Iris pigment epithelial cell (primary cell): Measurements from ENCODE around the gene ADGRB3.
"Not testable (repeated sequence)": the region's sequence is repeated elsewhere in the genome, so short reads cannot be mapped to it uniquely, and the experiment has no call there.

Experiments
- DNase-seq: peaks from one replicate; pipeline ENCODE4 v3.0.0-alpha.2; 2011; ENCODE audit warnings: low read depth

The ADGRB3 gene

DNA sequence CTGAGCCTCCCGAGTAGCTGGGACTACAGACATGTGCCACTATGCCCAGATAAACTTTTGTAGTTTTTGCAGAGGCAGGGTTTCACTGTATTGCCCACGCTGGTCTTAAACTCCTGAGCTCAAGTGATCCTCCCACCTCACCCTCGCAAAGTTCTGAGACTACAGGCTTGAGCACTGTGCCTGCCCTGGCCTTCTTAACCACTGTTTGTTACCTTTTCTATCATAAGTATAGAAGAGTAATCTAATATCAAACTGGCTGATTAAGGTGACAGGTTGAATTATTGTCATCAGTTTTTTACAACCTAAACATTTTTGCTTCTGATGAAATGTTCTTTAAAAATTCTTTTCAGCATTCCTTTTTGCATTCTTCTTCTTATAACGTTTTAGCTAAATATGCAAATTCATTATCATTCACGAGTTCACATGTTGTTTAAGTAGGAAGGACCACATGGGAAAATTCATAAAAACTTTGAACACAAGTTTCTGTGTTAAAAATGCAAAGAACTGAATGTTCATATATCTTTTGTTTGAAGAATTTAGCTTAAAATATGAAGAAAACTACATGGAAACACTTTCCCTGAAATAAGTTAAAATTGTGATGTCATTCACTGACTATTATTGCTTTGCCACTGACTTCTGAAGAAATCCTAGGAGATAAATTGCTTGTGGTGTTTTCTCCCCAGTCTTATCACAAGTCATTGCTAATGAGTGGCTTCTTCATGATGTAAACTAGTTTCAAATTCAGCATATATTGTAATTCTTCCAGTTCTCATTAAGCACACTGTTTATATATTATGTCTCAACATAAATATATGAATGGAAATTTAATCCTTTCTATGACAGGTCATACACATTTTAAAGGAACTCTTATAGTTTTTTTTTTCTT is 106.7 kb downstream of the ADGRB3 start:
- DNase-seq: no peak

DNA sequence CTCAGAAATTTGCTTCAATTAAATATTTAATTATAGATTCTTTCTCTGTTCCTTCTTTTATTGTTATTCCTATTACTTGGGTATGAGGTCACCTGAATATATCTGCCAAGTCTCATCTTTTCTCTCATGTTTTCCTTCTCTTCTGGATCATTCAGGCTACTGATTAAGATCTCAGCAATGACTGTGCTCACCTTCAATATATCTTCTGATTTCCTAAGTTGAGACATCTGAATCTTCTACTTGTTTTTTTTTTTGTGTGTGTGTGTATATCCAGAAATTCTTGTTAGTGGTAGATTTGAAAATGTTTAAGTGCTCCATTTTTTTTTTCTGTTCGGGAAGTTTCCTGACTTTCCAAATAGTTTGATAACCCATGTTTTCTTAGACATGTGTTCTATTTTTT is 108.0 kb downstream of the ADGRB3 start:
- no peak for DNase-seq

DNA sequence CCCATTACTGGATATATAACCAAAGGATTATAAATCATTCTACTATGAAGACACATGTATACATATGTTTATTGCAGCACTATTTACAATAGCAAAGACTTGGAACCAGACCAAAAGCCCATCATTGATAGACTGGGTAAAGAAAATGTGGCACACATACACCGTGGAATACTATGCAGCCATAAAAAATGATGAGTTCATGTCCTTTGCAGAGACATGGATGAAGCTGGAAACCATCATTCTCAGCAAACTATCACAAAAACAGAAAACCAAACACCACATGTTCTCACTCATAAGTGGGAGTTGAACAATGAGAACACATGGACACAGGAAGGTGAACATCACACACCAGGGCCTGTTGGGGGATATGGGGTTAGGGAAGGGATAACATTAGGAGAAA is 109.3 kb downstream of the ADGRB3 start:
- DNase-seq: not testable (repeated sequence)

DNA sequence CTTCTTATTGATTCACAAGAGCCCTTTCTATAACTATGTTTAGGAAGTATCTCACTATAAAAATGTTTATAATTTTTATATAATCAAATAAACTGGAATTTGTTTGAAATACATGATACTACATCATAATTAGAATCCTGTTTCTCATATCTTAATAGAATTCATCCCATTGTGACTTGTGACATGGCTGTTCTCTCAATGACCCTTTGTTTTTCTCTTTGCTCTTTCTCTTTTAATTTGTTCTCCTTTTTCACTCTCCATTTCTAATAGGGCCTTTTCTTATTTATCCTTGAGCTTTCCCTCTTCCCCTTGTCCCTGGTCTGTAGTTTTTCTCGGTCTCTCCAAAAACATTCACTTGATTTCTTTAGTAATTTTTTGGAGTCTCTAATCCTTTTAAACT is 111.3 kb downstream of the ADGRB3 start:
- DNase-seq: no peak

DNA sequence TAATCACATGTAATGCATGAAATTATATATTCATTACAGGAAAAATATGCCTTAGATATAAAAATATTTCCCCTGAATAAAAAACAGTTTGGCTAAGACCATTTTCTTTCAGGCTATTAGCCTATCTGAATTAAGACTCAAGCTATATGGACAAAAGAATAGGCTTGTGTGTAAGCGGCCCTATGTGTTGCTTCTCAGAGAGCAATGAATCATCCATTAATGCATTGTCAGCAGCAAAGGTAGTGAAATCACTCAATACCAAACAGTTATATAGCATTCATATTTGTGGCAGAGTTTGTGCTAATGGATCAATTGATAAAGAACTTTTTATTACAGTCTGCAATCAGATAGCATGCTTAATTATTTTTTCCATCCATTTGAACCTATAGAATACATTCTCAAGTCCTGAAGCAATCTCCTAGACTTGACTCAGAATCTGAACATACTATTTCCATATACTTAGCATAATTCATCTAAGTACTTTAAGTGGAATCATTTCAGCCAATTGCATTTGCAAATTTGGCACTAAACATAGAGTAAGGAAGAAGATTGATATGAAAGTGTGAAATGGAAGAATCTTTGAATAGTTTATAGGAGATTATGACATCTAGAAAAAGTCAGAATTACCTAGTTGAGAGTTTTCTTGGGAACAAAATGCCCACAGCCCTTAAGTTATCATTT is 112.2 kb downstream of the ADGRB3 start:
- DNase-seq: no peak

DNA sequence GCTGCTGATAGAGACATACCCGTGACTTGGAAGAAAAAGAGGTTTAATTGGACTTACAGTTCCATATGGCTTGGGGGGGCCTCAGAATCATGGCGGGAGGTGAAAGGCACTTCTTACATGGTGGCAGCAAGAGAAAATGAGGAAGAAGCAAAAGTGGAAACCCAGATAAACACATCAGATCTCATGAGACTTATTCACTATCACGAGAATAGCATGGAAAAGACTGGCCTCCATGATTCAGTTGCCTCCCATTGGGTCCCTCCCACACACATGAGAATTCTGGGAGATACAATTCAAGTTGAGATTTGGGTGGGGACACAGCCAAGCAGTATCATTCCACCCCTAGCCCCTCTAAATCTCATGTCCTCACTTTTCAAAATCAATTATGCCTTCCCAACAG is 112.8 kb downstream of the ADGRB3 start:
- DNase-seq: not testable (repeated sequence)

DNA sequence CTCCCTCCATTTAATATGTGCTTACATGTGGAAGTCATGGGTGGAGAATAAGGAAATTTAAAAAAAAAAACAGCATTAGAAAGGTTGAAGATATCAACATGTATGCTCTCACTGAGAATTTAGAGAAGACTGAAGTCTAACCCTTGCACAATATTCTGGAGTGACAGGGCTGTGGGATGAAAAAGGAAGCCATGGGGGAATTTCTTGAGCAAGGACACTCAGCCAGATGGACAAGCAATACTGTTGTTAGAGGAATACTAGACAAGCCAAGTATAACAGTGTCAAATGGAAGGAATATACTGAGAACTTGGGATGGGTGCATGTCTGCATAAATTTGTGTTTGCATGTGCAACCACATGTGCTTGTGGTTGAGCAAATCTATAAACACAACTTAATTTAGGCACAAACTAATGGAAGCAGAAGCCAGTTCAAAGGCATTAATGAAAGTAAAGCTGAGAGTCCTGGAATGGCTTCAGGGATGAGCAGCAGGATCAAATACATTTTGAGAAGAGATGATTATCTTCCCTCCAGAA is 119.7 kb downstream of the ADGRB3 start:
- no peak for DNase-seq

DNA sequence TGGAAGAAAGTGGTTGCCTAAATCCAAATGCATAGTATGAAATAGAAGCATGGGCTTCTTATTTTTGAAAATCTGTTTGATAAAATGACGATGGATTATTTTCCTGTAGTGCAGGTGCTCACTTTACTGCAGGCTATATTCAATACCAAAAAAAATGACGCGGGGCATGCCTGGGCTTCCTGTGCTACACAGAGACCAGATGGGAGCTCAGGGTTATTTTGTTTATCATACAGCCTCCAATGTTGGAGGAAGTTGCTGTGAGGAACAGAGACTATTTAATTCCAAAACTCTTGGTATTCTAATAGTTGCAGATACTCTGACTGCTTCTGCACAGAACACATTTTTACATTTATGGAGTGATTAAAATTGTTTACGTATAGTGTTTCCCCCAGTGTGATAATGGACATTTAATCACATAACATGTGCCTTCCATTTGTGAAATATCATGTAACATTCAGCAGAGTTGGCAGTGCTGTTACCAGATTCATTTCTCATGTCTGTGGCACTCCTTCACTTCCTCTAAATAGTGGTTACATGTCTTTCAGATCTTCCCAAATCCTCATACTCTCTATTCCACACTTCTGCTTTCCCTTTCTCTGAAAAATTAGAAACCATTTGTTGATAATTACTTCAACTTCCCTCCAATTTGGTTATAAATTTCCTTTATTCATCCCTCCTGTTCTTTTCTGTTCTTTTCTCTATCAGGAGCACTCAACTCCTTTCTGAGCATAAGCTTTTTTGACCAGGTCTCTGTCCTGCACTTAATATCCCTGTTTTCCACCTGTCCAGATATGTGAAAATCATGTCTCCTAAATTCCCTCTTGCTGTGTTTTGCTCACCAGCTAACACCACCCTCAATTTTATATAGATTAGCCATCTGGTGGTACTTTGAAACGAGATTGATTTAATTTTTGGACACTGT is 121.6 kb downstream of the ADGRB3 start:
- no peak for DNase-seq

DNA sequence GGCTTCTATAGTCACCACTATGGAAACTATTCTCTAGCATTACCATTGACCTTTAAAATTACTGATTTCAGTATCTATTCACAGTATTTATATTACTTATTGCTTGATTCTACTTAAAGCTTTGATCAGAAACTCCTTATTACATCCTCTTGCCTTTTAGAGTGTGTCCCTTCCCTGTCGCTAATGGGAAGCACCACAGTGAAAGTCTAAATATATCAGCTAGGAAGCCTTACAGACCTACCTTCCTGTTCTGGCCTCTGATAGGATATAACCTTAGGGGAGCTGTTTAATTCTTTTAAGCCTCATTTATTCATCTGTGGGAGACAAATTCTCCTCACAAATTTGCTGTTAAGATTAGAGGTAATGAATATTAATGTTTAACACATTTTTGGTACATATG is 122.7 kb downstream of the ADGRB3 start:
- no peak for DNase-seq

DNA sequence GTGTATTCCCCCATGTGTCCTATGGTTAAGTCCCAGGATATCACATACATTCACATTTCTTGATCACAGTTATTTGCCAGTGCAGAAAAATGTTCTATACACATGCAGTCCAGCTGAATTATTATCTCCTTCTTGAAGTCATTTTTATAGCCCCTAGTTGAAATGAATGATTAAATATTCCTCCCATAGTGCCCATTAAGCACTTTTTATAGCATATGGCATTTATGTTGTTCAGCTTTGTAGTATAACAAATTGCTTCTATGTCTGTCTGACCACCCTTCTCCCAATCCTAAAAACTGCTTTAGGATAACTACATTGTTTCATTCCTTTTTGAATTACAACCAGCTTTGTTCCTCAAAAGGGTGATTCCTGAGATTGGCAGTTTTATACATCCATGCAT is 123.5 kb downstream of the ADGRB3 start:
- DNase-seq: no peak

DNA sequence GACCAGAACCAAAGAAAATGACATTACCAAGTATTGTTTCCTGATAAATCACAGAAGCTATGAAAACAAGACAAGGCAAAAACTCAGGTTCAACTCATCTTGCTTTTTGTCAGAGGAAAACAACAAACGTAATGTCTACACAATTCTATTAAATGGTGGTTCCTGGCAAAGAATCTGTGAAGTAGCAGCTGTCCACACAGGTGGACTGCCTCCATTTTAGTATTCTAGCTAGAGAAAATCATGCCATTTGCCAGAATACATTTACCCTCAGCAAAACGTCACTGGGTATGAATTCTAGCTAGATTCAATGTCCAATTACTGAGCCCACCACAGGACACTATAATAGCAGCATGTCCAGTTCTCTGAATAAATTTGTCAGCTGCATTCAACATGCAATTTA is 125.4 kb downstream of the ADGRB3 start:
- no peak for DNase-seq

DNA sequence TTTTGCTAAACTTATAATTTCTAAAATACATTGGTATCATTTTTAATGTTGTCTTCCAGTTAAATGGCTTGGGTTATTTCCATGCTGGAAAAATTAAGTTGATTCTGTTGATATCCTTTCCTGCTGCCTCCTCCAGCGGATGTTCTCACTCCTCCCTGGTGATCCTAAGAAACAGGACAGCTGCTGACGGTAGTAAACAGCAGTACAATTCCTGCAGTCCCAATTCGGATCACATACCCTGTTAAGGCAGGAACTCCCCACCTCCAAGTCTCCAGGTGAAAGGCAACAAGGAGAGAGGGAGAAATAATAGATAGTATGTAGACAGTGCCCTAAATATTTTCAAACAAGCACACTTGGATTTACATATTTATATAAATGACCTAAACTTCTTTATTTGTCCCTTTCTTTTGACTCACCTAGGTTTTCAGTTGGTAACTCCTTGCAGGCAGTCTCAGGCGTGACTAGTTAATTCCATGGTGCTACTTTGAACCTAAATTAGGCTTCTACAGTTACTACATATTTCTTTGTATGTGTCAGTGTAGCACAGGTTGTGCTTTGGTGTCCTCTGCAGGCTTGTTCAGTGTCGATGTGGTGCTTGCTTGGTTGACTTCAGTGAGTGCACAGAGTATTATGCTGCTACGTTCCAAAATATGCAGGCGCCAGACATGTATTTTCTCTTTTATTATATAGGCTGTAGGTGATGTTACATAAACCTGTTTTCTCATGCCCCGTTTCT is 126.0 kb downstream of the ADGRB3 start:
- DNase-seq: no peak

DNA sequence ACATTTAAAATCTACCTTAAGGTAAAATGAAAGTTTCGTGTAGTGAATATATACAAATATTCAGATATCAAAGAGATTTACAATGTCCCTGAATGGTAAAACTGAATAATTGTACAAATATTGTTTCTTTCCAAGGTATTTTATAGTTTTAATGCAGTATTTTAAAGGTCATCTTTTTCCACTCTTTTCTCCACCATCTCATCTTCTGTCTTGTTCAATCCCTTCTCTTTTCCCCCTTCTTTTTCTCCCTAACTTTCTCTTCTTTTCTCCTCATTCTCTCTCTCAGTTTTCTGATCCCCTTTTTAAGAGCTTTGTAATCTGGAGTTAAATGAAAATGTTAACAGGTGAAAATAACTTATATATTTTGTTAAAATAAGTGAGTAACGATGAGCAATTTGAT is 126.9 kb downstream of the ADGRB3 start:
- DNase-seq: no peak

DNA sequence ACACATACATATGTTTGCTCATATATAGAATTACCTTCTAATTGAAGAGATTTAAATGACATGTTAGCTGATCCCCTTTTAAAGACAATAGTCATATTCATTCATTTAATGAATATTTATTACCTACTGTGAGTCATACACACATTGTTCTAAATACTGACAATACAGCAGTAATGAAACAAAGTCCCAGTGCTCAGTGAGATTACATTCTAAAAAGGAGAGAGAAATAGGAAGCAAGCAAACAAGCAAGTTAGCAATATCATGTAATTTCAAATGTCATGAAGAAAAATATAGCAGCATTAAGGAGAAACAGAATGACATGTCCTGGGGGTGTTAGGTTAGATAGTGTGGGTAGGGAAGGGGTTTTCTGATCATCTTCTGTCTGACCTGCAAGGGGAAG is 136.3 kb downstream of the ADGRB3 start:
- DNase-seq: no peak

DNA sequence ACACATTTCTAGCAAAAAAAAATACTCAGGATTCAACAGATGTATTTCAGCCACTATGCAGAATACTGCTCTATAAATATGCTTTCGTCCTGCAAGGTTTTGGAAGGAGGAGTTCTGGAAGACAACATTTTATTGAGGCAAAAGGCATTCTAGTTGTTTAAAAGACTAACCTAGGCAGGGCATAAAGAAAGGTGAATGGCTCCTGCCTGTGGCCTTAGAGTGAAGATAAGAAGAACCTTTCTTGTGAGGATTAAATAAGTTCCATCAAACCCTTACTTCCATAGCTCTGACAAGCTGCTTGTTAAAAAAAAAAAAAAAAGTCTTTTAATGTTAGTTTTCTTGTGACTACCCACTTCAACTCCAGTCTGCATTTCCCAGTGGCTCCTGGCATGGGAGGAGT is 139.8 kb downstream of the ADGRB3 start:
- no peak for DNase-seq

DNA sequence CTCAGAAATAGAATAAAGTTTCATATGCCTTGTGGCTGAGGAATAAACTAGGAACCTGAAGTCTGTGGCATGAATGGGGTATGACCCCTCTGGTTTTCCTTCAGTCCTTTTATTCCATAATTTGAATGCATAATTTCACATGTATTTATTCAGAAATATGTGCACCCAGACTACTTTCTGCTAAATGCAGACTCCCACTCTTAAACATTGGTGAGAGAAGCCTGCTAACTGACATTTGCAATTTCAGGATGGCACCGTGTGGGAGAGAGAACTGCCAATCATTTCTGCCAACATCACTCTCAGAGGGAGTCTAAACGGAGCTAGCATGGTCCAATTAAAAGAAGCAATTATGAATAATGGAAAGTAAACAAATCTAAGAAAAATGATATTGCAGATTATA is 141.3 kb downstream of the ADGRB3 start:
- no peak for DNase-seq

DNA sequence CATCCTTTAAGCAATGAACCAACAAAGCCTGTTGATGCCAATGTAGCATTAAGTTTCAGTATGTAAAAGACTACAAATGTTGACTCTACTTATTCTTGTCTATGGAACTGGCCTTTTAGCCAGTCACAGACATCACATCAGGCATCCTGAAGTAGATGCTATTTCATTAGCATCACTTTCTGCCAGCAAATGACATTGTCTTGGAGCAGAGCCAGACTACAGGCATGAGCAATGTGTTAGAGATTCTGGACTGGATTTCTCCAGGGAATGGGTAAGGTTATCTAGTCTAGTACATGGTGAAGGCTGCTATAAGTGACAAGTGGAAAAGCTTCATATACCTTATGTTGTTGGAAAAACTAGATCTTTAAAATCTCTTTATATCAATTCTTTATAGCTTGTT is 142.9 kb downstream of the ADGRB3 start:
- DNase-seq: peak; percentile 47

DNA sequence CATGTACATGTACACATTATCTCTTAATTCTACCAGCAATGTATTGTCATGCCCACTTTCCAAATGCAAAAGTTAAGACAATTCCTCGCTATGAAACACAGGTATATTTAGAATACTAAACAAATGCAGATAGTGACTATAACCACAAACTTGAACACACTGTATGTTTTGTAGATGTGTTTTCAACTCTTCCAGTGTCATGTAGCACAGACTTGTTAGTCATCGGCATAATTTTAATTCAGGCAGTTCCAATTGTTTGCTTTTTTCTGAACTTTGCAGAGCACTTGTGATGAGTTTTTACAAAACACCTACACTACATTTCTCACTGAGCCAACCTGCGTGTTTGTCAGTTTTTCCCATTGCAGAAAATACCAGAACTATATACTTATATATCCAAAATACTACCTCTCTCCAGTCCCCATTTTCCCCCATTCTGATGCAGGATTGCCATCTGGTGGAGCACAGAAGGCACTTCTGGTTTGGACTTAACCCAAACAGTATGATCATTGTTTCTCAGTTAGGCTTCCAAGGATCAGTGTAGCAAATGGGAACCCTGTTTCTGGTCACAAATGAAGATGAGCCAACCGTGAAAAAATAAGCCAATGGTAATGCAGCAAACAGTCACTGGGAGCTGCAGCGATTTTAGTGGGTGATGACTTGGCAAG is 143.4 kb downstream of the ADGRB3 start:
- peak; percentile 43 for DNase-seq

DNA sequence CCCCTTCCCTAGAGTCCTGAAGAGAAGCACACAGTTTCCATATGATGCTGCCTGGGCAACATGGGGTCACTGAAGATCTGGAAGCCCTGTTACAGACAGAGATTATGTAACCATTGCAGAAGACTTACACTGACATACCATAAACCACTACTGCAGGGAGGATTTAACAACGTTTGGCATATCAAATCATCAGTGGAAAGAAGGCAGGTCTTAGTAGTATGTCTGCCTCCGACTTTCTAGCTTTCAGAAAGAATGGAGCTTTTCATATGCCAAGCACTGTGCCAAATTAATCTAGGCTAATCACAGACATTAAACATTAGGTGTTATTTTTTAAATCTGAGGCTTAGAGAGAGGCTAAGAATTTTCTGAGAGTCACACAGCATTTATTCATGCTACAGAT is 144.3 kb downstream of the ADGRB3 start:
- no peak for DNase-seq

DNA sequence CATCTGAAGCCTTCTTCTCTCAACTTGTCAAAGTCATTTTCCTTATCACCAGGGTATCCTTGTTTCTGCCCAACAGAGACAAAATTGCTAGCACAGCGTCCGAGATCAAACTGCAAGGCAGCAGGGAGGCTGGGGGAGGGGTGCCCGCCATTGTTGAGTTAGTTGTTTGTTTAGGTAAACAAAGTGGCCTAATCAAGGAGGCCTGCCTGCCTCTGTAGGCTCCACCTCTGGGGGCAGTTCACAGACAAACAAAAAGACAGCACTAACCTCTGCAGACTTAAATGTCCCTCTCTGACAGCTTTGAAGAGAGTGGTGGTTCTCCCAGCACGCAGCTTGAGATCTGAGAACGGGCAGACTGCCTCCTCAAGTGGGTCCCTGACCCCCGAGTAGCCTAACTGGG is 155.0 kb downstream of the ADGRB3 start:
- not testable (repeated sequence) for DNase-seq

DNA sequence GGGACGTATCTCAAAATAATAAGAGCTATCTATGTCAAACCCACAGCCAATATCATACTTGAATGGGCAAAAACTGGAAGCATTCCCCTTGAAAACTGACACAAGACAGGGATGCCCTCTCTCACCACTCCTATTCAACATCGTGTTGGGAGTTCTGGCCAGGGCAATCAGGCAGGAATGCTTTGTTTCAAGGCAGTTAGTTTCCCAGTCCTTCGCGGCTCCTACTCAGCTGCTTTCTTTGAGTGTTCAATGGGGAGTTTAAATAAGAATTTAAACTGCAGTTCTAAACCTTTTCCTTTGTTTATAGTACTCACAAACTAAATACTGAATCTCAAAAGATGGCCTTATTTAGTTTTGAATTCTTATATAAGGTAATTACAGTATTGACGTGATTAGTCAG is 179.9 kb downstream of the ADGRB3 start:
- not testable (repeated sequence) for DNase-seq
